Endothelial cell of umbilical vein (primary cell): Measurements from ENCODE around the gene ORC1. TPM values are rescaled to one million over a fixed set of nuclear protein-coding genes. Genes with fewer than 3 reads are reported as not detected.

Source experiments
- BruUV-seq: library from RNA; stranded (reverse); fragments of 400-500 nt; replicated peaks from 2 replicates; lab custom pipeline; 2021; lab: Mats Ljungman, UMichigan
- CTCF ChIA-PET: fragments of 300-600, 350-600 bp; sonication (Branson Sonifier 250); formaldehyde crosslinking; loops from one replicate; lab custom pipeline; 2021; ENCODE audit warnings: antibody characterized with exemption, inconsistent platforms; lab: Charles Lee
- POLR2A ChIA-PET: fragments of 300-600, 350-600 bp; sonication (Branson Sonifier 250); formaldehyde crosslinking; loops from one replicate; lab custom pipeline; 2021; ENCODE audit warnings: antibody characterized with exemption, inconsistent platforms; lab: Charles Lee
- DNase-seq: peaks from one replicate; pipeline ENCODE4 v3.0.0-alpha.2; 2011; ENCODE audit warnings: low read depth, low spot score
- FAIRE-seq: peaks from 2 replicates; lab custom pipeline; 2011; peaks lifted over from hg19 to GRCh38; lab: Jason Lieb, UNC
- H2AFZ ChIP-seq: 2 replicates; pipeline ENCODE4 v1.6.0; 2012; ENCODE audit warnings: low read depth, low read length, control low read depth, inconsistent platforms
- H3K27ac ChIP-seq: 2 replicates; pipeline ENCODE4 v1.5.1; 2011; ENCODE audit warnings: low read depth, mild to moderate bottlenecking, control low read depth, low read length, moderate library complexity; ENCODE audit not compliant: insufficient read depth
- H3K27me3 ChIP-seq, 2 experiments: 2 replicates each; pipeline versions ENCODE4 v1.6.0 to v1.6.1; 2011; ENCODE audit warnings: low read length in 2 of 2, mixed read lengths in 1 of 2; ENCODE audit not compliant: control insufficient read depth in 2 of 2, insufficient read depth in 2 of 2
- H3K36me3 ChIP-seq, 2 experiments: 2 replicates in 1 of 2; 3 replicates in 1 of 2; pipeline ENCODE4 v1.5.1; 2011; ENCODE audit warnings: low read length in 2 of 2, mild to moderate bottlenecking in 1 of 2, moderate library complexity in 1 of 2; ENCODE audit not compliant: control insufficient read depth in 2 of 2, insufficient read depth in 2 of 2; ENCODE audit errors: extremely low read depth in 1 of 2
- H3K4me1 ChIP-seq: 3 replicates; pipeline ENCODE4 v1.5.1; 2011; ENCODE audit warnings: mild to moderate bottlenecking, low read length; ENCODE audit not compliant: control insufficient read depth, insufficient read depth; ENCODE audit errors: extremely low read depth
- H3K4me2 ChIP-seq: 2 replicates; pipeline ENCODE4 v1.6.1; 2011; ENCODE audit warnings: low read length, control low read depth, mixed read lengths; ENCODE audit not compliant: insufficient read depth
- H3K4me3 ChIP-seq, 3 experiments: fragments of 200-600 bp in 1 of 3; sonication (generic), shearing (Covaris generic) in 1 of 3; replicated peaks in 1 of 3; 2 replicates each; pipeline ENCODE4 v1.5.1; 2011 to 2016; ENCODE audit warnings: control low read depth in 3 of 3, low read length in 3 of 3, mild to moderate bottlenecking in 2 of 3, inconsistent platforms in 1 of 3, low read depth in 1 of 3, moderate library complexity in 1 of 3; ENCODE audit not compliant: insufficient read depth in 1 of 3
- H3K79me2 ChIP-seq: 2 replicates; pipeline ENCODE4 v1.6.0; 2012; ENCODE audit warnings: low read length, inconsistent platforms; ENCODE audit not compliant: control insufficient read depth, insufficient read depth
- H3K9ac ChIP-seq: replicated peaks from 2 replicates; pipeline ENCODE3; 2011; ENCODE audit warnings: low read length, control low read depth; ENCODE audit not compliant: insufficient read depth; ENCODE audit errors: extremely low read depth
- H3K9me1 ChIP-seq: replicated peaks from 3 replicates; pipeline ENCODE4 v1.6.0; 2011; ENCODE audit warnings: mild to moderate bottlenecking, low read length; ENCODE audit not compliant: control insufficient read depth, insufficient read depth; ENCODE audit errors: extremely low read depth
- H3K9me3 ChIP-seq: replicated peaks from 2 replicates; pipeline ENCODE4 v1.5.1; 2012; ENCODE audit warnings: low read length, inconsistent platforms; ENCODE audit not compliant: control insufficient read depth, insufficient read depth
- H4K20me1 ChIP-seq: replicated peaks from 2 replicates; pipeline ENCODE3; 2011; ENCODE audit warnings: mild to moderate bottlenecking, low read length; ENCODE audit not compliant: control insufficient read depth, insufficient read depth; ENCODE audit errors: extremely low read depth
- CTCF ChIP-seq, 2 donors: IDR thresholded peaks; 1 replicate in 1 of 2; 2 replicates in 1 of 2; pipeline ENCODE4 v1.5.1; 2011; ENCODE audit warnings: low read length in 2 of 2, mild to moderate bottlenecking in 2 of 2, moderate library complexity in 2 of 2, control low read depth in 1 of 2, inconsistent platforms in 1 of 2, low read depth in 1 of 2; ENCODE audit not compliant: insufficient read depth in 1 of 2; ENCODE audit errors: extremely low read depth in 1 of 2
- EZH2 ChIP-seq: IDR thresholded peaks from 2 replicates; pipeline ENCODE4 v1.6.1; 2012; ENCODE audit warnings: borderline replicate concordance, low read depth, mild to moderate bottlenecking, moderate library complexity, low read length, inconsistent platforms; ENCODE audit not compliant: severe bottlenecking
- FOS ChIP-seq: IDR thresholded peaks from 2 replicates; pipeline ENCODE4 v1.6.1; 2011; ENCODE audit warnings: mild to moderate bottlenecking, low read length, moderate library complexity, borderline replicate concordance; ENCODE audit not compliant: insufficient read depth
- GATA2 ChIP-seq: IDR thresholded peaks from 2 replicates; pipeline ENCODE4 v1.7.0; 2011; ENCODE audit warnings: low read depth, mild to moderate bottlenecking, moderate library complexity, mixed read lengths, low read length; ENCODE audit not compliant: insufficient read length, insufficient read depth
- JUN ChIP-seq: IDR thresholded peaks from 2 replicates; pipeline ENCODE4 v1.6.1; 2011; ENCODE audit warnings: borderline replicate concordance, low read depth; ENCODE audit not compliant: insufficient read length, insufficient read depth
- MAX ChIP-seq: IDR thresholded peaks from 2 replicates; pipeline ENCODE4 v1.6.1; 2011; ENCODE audit not compliant: insufficient read depth, insufficient read length
- MYC ChIP-seq: IDR thresholded peaks from one replicate; pipeline ENCODE4 v1.6.1; 2011; ENCODE audit warnings: mild to moderate bottlenecking, low read depth, low read length
- POLR2A ChIP-seq: IDR thresholded peaks from 2 replicates; pipeline ENCODE4 v1.6.1; 2012; ENCODE audit warnings: low read depth, mild to moderate bottlenecking, control low read depth, low read length
- POLR2AphosphoS5 ChIP-seq: IDR thresholded peaks from 2 replicates; pipeline ENCODE4 v1.6.1; 2012; ENCODE audit warnings: low read depth, mild to moderate bottlenecking, control low read depth, low read length, moderate library complexity; ENCODE audit not compliant: insufficient read depth
- dilution Hi-C: fragments of 300-500 bp; cut with MboI; formaldehyde crosslinking; loops from one replicate; pipeline ENCODE4 v1.15.0; 2019; ENCODE audit warnings: low sequenced_read_pairs; ENCODE audit not compliant: extremely low pct_ligation_motif_present
- intact Hi-C: fragments of 100-400 bp; cut with micrococcal nuclease; formaldehyde crosslinking; loops from one replicate; pipeline ENCODE4 v1.10.0; 2022
- polyA plus RNA-seq, 4 experiments: library from polyadenylated mRNA; depleted of rRNA in 3 of 4; stranded (reverse) in 3 of 4; unstranded in 1 of 4; fragments of >200 nt; gene quantifications; 2 replicates each; pipeline versions ENCODE4 v1.2.1 to v1.2.3, GENCODE V29; 2011 to 2012; ENCODE audit warnings: missing spikeins in 1 of 4
- total RNA-seq: library from RNA; stranded (reverse); gene quantifications from 2 replicates; pipeline ENCODE4 v1.2.3, GENCODE V29; 2021

ORC1 gene
- total and polyA plus RNA-seq, 2 donors (not counting 3 experiments of a cell fraction or from before 2014, with no cell fraction given): 6.5 to 12.0 TPM

- Histone ChIP-seq H3K9ac (no peak overlapping the region), H2AFZ (no peak overlapping the region), H3K4me2 (no peak overlapping the region), H3K36me3 (no peaks in the 10 kb centered on the region), H3K4me1 (no peaks in the 10 kb centered on the region), H3K27me3 (no peaks in the 10 kb centered on the region), H3K9me1 (no peaks in the 10 kb centered on the region), H4K20me1 (no peaks in the 10 kb centered on the region), H3K27ac (no peak overlapping the region), H3K9me3 (no peaks in the 10 kb centered on the region), H3K4me3 (no peak overlapping the region), H3K79me2 (no peaks in the 10 kb centered on the region)
- POLR2A ChIA-PET: no interaction called here
- dilution Hi-C loops: no loop called here
- TF ChIP-seq CTCF (IDR thresholded peaks at IDR 0.05; ENCODE audit: extremely low read depth in 1 of 2, insufficient read depth in 1 of 2, low read depth in 1 of 2, low read length in 2 of 2): no peak
- no peak for TF ChIP-seq MYC
- TF ChIP-seq FOS: no peak
- CTCF ChIA-PET: no interaction called here
- DNase-seq: no peak
- BruUV-seq: no TSS peak
- intact Hi-C loops: no loop called here
- no peak for FAIRE-seq
Measured at GRCh38 chr1:52337439-52337838, 66.8 kb downstream of the ORC1 start.

GRCh38 chr1:52334906-52335528, 69.2 kb downstream of the ORC1 start:
- no peaks in the 10 kb centered on the region for H3K27me3 ChIP-seq
- intact Hi-C loops: no loop called here
- no peaks in the 10 kb centered on the region for H3K79me2 ChIP-seq
- DNase-seq (no peak), FAIRE-seq (no peak)
- no peak overlapping the region for H3K27ac ChIP-seq
- CTCF ChIA-PET: no interaction called here
- no peak overlapping the region for H3K4me2 ChIP-seq
- no TSS peak for BruUV-seq
- H3K9me3 ChIP-seq: no peaks in the 10 kb centered on the region
- no peak for TF ChIP-seq POLR2AphosphoS5
- no peak for TF ChIP-seq JUN
- TF ChIP-seq MYC: no peak
- TF ChIP-seq POLR2A: no peak
- TF ChIP-seq CTCF (IDR thresholded peaks at IDR 0.05; ENCODE audit: extremely low read depth in 1 of 2, insufficient read depth in 1 of 2, low read depth in 1 of 2, low read length in 2 of 2): no peak
- TF ChIP-seq EZH2: no peak
- TF ChIP-seq MAX: no peak
- no peak for TF ChIP-seq GATA2
- TF ChIP-seq FOS: no peak
- no peaks in the 10 kb centered on the region for H4K20me1 ChIP-seq
- H3K4me3 ChIP-seq: no peak overlapping the region
- H3K36me3 ChIP-seq: no peaks in the 10 kb centered on the region
- no peak overlapping the region for H3K9ac ChIP-seq
- H3K9me1 ChIP-seq: no peaks in the 10 kb centered on the region
- no peaks in the 10 kb centered on the region for H3K4me1 ChIP-seq
- POLR2A ChIA-PET: no interaction called here
- no peak overlapping the region for H2AFZ ChIP-seq
- dilution Hi-C loops: no loop called here
